ENCODE measurements around the gene KMT5C.

The KMT5C gene

GRCh38 chr19:55339105-55339888, at the start of gene KMT5C:
Gene KMT5C, plus strand, starts transcription at chr19:55339876. Its CDS starts 2,061 bp downstream, at chr19:55341937.
- peak; percentile 100 for DNase-seq

- DNase-seq = no peak
Measured at GRCh38 chr19:55297267-55297666, 42.4 kb upstream of the KMT5C start.

- no peak for DNase-seq
Measured at GRCh38 chr19:55299991-55300390, 39.7 kb upstream of the KMT5C start.

- DNase-seq = no peak
Measured at GRCh38 chr19:55300886-55301458, 38.7 kb upstream of the KMT5C start.

GRCh38 chr19:55301459-55302317, 38.0 kb upstream of the KMT5C start:
- peak; percentile 93 for DNase-seq

GRCh38 chr19:55302318-55302703, 37.4 kb upstream of the KMT5C start:
- DNase-seq = no peak

- DNase-seq = no peak
Measured at GRCh38 chr19:55303477-55303876, 36.2 kb upstream of the KMT5C start.

- DNase-seq = no peak
Measured at GRCh38 chr19:55304279-55304978, 35.2 kb upstream of the KMT5C start.

GRCh38 chr19:55304980-55305379, 34.7 kb upstream of the KMT5C start:
- DNase-seq = no peak

- peak; percentile 57 for DNase-seq
Measured at GRCh38 chr19:55305491-55305890, 34.2 kb upstream of the KMT5C start.

- no peak for DNase-seq
Measured at GRCh38 chr19:55305983-55306562, 33.6 kb upstream of the KMT5C start.

- DNase-seq = no peak
Measured at GRCh38 chr19:55306712-55307111, 33.0 kb upstream of the KMT5C start.

GRCh38 chr19:55308281-55308680, 31.4 kb upstream of the KMT5C start:
- no peak for DNase-seq

GRCh38 chr19:55309448-55309847, 30.2 kb upstream of the KMT5C start:
- no peak for DNase-seq

- DNase-seq = no peak
Measured at GRCh38 chr19:55310498-55310897, 29.2 kb upstream of the KMT5C start.

- no peak for DNase-seq
Measured at GRCh38 chr19:55311397-55311796, 28.3 kb upstream of the KMT5C start.

GRCh38 chr19:55311797-55312196, 27.9 kb upstream of the KMT5C start:
- no peak for DNase-seq

- DNase-seq = no peak
Measured at GRCh38 chr19:55312621-55313512, 26.8 kb upstream of the KMT5C start.

- DNase-seq = no peak
Measured at GRCh38 chr19:55314396-55314795, 25.3 kb upstream of the KMT5C start.

- DNase-seq = no peak
Measured at GRCh38 chr19:55315956-55316525, 23.6 kb upstream of the KMT5C start.

GRCh38 chr19:55316646-55317045, 23.0 kb upstream of the KMT5C start:
- no peak for DNase-seq

Data from activated CD4-positive, alpha-beta T cell treated with anti-CD3 and anti-CD28 coated beads, Interleukin-2, amount 50 U/mL, for 1 hour (primary cell).